Endometrial microvascular endothelial cells (primary cell): ENCODE measurements around the gene KCNH4. TPM values are rescaled to one million over a fixed set of nuclear protein-coding genes. Genes with fewer than 3 reads are reported as not detected.

Experiments
- in situ Hi-C: cut with HindIII; loops from 2 replicates; pipeline ENCODE4 v1.10.0; 2017; ENCODE audit warnings: low sequenced_read_pairs, low pct_unique_long_range_greater_than_20kb; ENCODE audit errors: inconsistent ontology term
- total RNA-seq: library from RNA; depleted of rRNA; stranded (reverse); fragments of >200 nt; gene quantifications from one replicate; pipeline ENCODE4 v1.2.3, GENCODE V29; 2015; ENCODE audit errors: inconsistent ontology term

Gene KCNH4
- total RNA-seq, 1 donor from 2014 or later = not detected

DNA sequence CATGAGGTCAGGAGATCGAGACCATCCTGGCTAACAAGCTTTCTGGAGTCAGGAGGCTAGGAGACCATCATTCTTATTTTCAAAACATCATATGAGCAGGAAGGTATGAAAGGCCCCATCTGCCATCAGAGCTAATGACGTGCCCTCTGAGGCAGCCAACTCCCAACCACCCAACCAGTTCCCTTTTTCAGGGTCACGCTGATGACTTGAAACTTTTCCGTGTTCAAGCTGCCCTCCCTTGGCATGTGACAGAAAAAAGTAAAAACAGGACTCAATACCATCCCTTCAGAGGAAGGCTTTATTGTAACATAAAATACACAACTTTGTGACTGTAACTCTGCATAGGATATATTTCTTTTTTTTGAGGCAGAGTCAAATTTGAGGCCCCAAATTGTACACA, 18.0 kb upstream of the KCNH4 start:
- in situ Hi-C loops = loop anchor here (25.0 kb wide), 1 partner anchor 313 kb away; no protein-coding TSS in a partner anchor

DNA sequence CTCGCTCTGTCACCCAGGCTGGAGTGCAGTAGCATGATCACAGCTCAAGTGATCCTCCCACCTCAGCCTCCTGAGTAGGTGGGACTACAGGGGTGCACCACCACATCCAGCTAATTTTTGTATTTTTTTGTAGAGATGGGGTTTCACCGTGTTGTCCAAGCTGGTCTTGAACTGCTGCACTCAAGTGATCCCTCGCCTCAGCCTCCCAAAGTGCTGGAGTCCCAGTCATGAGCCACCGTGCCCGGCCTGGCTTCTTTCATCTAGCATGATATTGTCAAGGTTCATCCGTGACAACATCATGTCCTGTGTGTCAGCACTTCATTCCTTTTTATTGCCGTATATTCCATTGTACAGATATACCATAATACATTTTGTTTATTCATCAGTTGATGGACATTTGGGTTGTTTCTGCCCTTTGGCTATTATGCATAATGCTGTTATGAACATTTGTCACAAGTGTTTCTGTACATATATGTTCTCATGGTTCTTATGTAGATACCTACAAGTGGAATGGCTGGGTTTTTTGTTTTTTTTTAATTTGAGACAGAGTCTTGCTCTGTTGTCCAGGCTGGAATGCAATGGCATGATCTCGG, 16.7 kb upstream of the KCNH4 start:
- in situ Hi-C loops = loop anchor here (25.0 kb wide), 1 partner anchor 315 kb away; no protein-coding TSS in a partner anchor

DNA sequence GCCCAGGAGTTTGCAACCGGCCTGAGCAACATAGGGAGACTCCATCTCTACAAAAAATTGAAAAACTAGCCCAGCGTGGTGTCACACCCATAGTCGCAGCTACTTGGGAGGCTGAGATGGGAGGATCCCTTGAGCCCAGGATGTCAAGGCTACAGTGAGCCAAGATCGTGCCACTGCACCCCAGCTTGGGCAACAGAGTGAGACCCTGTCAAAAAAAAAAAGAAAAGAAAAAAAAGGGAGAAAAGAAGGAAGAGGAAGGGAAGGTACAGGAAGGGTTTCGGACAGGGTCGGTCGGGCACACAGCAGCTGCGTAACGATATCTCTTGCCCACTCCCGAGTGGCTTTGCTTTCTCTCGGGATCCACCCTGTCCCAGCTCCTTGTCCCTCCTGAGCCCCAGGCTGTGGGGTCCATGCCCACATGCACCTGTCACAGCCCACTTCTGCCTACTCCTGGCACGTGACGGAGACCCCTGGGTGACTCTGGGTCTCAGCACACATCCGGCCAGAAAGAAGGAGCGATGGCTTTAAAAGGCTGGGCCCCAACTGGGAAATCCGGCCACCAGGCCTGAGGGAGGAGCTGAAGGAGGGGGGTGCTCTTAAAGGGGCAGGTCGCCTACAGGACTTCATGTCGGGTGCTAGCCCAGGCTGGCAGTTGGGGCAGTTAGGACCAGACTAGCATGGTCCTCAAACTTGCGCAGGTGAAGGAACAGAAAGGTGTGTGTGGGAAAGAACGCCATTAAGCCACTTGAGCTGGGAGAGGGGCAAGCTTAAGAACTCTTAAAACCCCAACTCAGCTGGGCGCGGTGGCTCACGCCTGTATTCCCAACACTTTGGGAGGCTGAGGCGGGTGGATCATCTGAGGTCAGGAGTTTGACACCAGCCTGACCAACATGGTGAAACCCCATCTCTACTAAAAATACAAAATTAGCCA, 13.3 kb upstream of the KCNH4 start, which contains the start of gene GHDC:
Gene GHDC (minus strand): TSS at position 526 of the 931 bp plus-strand sequence. CDS start 913 bp downstream, outside the sequence.
- in situ Hi-C loops = loop anchor here (25.0 kb wide), 1 partner anchor 318 kb away; no protein-coding TSS in a partner anchor

DNA sequence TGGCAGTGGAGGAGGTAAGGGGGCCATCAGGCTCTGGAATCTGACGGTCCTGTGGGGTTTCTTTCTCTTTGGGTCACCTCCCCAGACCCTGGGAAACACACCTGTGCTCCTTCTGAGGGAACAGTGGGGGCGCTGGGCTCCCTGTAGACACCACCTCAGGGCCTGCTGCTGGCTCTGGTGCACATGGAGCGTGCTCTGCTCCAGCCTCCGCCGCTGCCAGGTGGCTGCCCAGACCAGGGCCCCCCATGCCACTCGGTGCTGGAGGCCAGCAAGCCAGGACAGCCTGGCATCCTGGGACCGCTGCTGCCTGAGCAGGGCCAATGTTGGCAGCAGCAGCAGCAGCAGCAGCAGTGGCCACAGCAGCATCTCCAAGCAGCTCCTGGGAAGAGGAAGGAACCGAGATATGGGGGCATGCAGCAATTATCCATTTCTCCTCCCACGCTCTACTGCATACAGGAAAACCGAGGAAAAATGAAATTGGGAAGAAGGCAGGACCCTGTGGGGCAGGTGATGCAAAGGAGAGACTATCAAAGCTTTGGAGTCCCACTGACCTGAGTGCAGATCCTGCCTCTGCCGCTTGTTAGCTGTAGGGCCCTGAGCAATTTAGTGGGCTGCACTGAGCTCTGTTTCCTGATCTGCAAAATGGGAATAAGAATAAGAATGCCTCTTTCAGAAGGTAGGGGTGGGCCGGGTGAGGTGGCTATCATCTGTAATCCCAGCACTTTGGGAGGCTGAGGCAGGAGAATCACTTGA, 12.4 kb upstream of the KCNH4 start:
- in situ Hi-C loops = loop anchor here (25.0 kb wide), 1 partner anchor 319 kb away; no protein-coding TSS in a partner anchor

DNA sequence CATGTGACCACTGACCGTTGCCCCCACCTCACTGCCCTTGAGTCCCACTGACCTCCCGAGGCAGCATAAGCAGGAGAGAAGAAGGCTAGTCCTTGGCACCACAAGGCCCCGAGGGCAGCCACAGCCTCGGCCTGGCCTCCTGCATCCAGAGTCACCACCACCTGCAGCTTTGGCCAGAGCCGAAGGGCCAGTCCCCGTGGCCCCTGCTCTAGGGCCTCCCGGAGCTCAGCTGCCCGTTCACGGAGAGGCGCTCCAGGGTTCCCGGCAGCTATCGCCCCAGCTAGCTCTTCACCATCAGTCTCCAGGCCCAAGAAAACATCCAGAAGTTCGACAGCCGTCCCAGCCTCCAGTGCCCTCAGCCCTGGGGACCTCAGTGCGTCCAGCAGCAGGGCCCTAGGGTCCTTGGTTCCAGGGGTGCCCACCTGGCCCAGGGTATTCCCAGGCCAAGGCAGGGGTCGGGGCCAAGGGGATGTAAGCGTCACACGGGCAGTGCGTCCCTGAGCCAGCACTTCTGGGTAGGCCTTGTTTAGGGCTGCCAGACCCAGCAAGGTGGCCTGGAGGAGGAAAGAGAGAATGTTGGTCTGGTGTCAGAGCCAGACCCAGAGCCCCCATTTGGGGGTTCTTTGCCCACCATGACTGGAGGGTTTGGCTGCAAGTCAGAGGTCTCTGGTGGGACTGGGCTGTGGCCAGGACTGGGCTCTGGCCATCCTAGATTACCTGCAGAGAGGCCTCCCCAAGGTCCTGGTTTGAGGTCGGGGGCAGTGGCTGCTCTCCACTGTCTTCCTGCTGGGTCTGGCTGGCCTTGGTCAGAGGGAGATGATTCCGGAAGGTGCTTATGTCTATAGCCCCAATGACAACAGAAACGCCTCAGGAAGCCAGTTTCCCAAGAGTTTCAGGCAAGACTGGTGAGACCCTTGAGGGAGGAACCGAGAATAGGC, 11.5 kb upstream of the KCNH4 start:
- in situ Hi-C loops = loop anchor here (25.0 kb wide), 1 partner anchor 320 kb away; no protein-coding TSS in a partner anchor

DNA sequence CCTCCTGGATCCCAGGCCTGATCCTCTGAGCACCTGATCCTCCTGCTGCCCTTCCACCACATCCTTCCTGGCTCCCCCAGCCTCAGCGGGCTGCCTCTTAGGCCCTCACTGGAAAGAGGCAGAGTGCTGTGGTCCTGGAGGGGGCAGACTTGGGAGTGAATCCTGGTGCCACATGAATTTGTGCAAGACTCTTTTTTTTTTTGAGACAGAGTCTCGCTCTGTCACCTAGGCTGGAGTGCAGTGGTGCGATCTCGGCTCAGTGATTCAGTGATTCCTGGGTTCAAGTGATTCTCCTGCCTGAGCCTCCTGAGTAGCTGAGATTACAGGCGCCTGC, 10.3 kb upstream of the KCNH4 start:
- in situ Hi-C loops = loop anchor here (25.0 kb wide), 1 partner anchor 321 kb away; no protein-coding TSS in a partner anchor

DNA sequence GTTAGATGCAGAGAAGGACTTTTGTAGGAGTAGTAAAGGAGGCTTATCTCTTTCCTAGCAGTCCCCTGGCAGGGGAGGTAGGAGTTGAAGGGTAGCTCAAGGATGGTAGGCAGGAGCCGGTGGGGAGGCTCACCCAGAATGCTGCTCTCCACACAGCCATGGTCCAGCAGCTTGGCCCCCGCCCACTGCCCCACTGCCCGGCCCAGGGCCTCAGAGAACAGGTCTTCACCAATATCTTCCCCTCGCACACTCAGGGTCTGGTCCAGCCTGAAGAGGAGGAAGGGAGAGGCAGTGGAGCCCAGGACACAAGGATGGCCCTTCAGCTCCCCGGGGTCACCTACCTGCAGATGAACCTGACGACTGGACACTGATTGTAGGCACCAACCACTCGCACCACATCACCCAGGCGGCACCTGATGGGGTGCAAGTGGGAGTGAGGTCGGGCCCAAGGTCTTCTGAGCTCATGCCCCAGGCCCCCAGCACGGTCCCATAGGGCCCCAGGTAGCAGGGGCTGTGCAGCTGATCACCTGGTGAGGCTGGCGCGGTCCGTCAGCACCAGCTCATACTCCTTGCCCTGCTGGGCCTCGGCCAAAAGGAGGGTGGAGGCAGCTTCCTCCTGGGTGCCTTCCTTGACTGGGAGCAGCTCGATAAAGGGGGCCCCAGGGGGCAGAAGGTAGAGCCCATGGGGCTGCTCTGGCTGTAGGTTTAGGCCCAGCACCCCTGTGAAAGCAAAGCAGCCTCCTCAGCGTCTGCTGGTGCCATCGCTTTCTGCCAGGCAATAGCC, 9.7 kb upstream of the KCNH4 start:
- in situ Hi-C loops = loop anchor here (25.0 kb wide), 1 partner anchor 322 kb away; no protein-coding TSS in a partner anchor

DNA sequence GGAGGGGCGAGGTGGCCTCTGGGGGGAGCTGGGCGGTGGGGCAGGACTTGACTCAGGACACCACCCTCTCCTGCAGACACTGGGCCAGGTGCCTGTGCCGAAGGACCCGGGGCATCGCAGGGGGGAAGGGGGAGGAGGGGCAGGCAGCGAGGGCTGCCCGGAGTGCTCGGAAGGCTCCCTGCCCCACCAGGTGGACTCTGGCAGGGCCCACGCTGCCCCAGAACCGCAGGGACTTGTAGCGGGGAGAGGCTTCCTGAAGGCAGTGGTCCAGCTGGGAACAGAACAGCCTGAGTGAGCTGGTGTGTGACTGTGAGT, 8.7 kb upstream of the KCNH4 start:
- in situ Hi-C loops = loop anchor here (25.0 kb wide), 1 partner anchor 323 kb away; no protein-coding TSS in a partner anchor

DNA sequence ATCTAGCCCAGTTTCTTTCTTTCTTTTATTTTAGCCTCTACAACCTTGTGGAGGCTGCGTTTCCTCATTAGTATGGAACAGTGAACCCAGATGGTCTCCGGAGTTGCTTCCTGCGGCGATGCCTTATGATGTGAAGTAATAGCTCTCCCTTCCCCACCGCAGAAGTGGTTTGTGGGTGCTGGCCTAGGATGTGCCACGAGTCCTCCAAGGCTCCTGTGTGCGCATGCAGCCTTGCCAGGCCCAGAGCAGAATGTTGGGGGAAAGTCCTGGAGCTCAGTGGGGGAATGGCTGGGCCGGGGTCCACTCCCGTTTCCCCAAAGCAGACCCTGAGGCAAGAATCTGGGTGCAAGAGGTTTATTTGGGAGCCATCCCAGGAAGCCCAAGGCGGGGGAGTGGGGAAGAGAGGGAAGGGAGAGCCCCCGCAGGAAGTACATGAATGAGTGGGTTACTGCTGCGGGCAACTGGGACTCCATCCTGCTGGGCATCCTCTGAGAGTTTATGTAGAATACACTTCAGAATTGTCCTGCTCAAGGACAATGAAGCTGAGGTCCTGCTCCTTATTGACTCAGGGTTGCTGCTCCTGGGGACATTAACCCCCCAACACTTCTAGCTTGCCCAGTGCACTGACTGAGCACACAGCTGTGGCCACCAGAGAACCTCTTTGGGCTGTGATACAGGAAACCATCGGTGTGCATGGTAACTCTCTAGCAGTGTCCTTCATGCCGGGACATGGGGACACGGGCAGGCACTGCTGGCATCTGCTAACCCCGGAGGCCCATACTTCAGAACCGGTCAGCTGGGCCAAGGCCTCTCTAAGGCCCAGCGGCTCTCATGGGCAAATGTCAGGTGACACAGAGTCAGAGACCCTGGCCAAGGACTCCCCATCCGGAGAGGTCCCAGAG, 8.1 kb upstream of the KCNH4 start:
- in situ Hi-C loops = loop anchor here (25.0 kb wide), 1 partner anchor 323 kb away; no protein-coding TSS in a partner anchor

DNA sequence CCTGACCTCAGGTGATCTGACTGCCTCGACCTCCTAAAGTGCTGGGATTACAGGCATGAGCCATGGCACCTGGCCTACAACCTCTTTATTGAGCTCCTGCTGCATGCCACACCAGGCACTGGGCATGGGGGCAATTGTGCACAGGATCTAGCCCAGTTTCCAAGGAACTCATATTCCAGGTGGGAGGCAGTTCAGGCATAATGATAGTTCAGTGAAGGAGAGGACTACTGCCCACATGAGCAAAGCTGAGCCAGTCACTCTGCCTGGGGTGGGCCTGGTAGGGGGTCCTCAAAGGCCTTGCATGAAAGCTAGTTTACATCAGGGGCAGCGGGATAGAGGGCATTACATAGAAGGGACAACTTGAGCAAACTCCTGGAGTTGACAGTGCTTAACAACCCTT, 6.9 kb upstream of the KCNH4 start:
- in situ Hi-C loops = loop anchor here (25.0 kb wide), 1 partner anchor 324 kb away; no protein-coding TSS in a partner anchor

DNA sequence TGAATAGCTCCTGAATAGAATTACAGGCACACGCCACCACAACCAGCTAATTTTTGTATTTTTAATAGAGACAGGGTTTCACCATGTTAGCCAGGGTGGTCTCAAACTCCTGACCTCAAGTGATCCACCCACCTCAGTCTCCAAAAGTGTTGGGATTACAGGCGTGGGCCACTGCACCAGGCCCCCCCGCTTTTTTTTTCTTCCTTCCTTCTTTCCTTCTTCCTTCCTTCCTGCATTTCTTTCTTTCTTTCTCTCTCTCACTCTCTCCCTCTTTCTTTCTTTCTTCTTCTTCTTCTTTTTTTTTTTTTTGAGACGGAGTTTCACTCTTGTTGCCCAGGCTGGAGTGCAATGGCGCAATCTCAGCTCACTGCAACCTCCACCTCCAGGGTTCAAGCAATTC, 5.2 kb upstream of the KCNH4 start:
- in situ Hi-C loops = loop anchor here (25.0 kb wide), 1 partner anchor 326 kb away; no protein-coding TSS in a partner anchor

DNA sequence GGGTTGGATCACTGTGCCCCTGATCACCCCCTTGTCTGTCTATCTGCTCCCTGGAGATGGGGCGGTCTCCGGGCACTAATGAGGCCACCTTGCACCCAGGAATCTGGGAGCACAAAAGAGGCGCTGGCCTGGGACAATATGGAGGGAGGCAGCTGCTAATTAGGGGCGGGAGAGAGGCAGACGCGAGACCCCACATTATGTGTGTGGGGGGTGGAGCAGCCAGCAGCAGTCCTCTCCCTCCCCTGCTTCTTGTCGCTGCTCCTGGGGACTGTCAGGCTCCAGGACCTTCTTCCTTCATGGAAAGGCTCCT, 4.6 kb upstream of the KCNH4 start:
- in situ Hi-C loops = loop anchor here (25.0 kb wide), 1 partner anchor 327 kb away; no protein-coding TSS in a partner anchor

DNA sequence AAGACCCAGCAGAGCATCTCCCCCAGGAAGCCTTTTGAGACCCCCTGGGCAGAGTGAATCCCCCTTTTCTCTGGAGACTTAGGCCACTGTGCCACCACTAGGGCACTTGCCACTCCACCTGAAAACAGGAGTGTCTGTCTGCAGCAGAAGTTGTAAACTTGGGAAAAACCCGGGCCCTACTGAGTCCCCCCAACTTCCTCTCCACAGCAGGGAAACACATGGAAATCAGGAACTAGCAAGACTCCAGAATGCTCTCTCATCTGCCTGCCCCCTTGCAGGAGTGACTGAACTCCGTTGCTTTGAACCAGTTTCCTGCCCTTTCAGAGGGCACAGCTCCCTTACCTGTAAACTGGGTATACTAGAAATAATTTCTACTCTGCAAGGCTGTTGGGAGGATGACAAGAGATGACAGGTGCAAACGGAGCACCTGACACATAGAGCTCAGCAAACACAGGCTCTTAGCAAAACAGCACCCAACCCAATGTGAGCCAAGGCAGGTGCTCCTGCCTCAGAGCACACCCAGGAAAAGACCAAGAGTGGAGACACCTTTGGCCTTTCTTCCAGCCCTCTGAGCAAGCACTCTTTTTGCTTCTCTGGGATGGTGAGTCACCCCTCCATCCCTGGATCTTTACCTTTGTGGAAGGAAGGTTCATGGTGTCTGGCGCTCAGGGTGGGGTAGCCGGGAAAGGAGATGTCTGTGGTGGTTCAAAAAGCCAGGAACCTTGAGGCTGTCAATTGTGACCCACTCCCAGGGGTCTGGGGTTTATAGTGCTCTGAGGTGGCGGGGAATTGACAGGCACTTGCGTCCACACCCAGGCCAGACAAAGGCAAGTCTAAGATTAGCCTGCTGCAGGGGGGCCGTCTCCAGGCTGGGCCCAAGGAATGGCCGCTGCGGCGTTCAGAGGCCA, 4.0 kb upstream of the KCNH4 start, which contains the start of gene HCRT:
Gene HCRT (minus strand): TSS at position 740 of the 908 bp plus-strand sequence. CDS start 87 bp downstream, at position 653.
- in situ Hi-C loops = loop anchor here (25.0 kb wide), 1 partner anchor 327 kb away; no protein-coding TSS in a partner anchor

DNA sequence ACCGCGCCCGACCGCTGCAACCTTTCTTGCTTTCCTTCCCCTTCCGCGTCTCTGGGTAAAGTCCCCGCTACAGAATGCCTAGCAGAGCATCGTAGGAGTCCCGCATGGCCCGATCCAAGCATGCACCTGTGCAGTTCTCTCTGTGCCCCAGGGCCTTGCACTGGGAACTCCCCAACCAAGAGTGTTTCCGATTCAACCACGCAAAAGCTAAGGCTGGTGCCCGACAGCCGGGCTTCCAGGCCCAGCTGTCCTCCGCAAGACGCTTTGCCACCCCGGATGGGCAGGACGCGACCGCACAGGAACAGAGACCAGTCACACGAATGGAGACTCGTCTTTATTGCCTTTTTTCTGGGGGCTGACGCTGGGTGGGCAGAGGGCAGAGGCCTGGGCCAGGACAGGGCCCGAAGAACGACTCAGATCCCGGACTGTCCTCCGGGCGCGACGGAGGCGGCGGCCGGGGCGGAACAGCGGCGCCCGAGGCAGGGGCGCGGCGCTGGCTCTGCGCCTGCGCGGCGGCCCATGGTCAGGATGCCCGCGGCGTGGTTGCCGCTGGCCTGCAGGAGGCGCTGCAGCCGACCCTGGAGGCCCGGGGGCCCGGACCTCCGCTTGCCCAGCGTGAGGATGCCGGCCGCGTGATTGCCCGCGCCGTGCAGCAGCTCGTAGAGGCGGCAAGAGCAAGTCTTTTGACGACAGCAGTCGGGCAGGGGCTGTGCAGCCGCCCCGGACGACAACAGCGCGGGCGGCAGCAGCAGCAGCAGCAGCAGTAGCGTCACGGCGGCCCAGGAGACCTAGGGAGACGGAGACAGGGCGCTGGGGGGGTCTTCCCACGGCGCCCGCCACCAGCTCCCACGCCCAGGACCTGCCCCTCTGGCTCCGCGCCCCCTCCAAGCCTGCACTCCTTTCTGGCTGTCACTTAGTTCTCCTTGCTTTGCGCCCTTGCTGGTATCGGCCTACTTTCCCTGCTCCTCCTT, 3.1 kb upstream of the KCNH4 start:
- in situ Hi-C loops = loop anchor here (25.0 kb wide), 1 partner anchor 328 kb away; no protein-coding TSS in a partner anchor
